ENCODE data around the gene CTNNA3.

The CTNNA3 gene

GRCh38 chr10:67098461-67098860, 597.5 kb downstream of the CTNNA3 start:
- DNase-seq: no peak

- no peak for DNase-seq
Measured at GRCh38 chr10:67095531-67095930, 600.5 kb downstream of the CTNNA3 start.

GRCh38 chr10:67088036-67088435, 608.0 kb downstream of the CTNNA3 start:
- DNase-seq: no peak

GRCh38 chr10:67087135-67087425, 608.9 kb downstream of the CTNNA3 start:
- DNase-seq: no peak

- DNase-seq: no peak
Measured at GRCh38 chr10:67086327-67087134, 609.5 kb downstream of the CTNNA3 start.

- DNase-seq: no peak
Measured at GRCh38 chr10:67079126-67079525, 616.9 kb downstream of the CTNNA3 start.

GRCh38 chr10:67077376-67077775, 618.6 kb downstream of the CTNNA3 start:
- DNase-seq: no peak

GRCh38 chr10:67076144-67076543, 619.9 kb downstream of the CTNNA3 start:
- DNase-seq: no peak

- DNase-seq: no peak
Measured at GRCh38 chr10:67075491-67075971, 620.5 kb downstream of the CTNNA3 start.

GRCh38 chr10:67072654-67073053, 623.3 kb downstream of the CTNNA3 start:
- no peak for DNase-seq

GRCh38 chr10:67050415-67050814, 645.6 kb downstream of the CTNNA3 start:
- DNase-seq: no peak

GRCh38 chr10:67049988-67050387, 646.0 kb downstream of the CTNNA3 start:
- no peak for DNase-seq

- no peak for DNase-seq
Measured at GRCh38 chr10:67046507-67046906, 649.5 kb downstream of the CTNNA3 start.

- DNase-seq: no peak
Measured at GRCh38 chr10:67045404-67045803, 650.6 kb downstream of the CTNNA3 start.

GRCh38 chr10:67043041-67043440, 653.0 kb downstream of the CTNNA3 start:
- no peak for DNase-seq

GRCh38 chr10:67036808-67037207, 659.2 kb downstream of the CTNNA3 start:
- DNase-seq: no peak

GRCh38 chr10:67033878-67034277, 662.1 kb downstream of the CTNNA3 start:
- DNase-seq: no peak

GRCh38 chr10:67022099-67022498, 673.9 kb downstream of the CTNNA3 start:
- DNase-seq: no peak

- DNase-seq: no peak
Measured at GRCh38 chr10:67017218-67017617, 678.8 kb downstream of the CTNNA3 start.

- DNase-seq: no peak
Measured at GRCh38 chr10:67015225-67015624, 680.8 kb downstream of the CTNNA3 start.

GRCh38 chr10:67011981-67012380, 684.0 kb downstream of the CTNNA3 start:
- no peak for DNase-seq

- no peak for DNase-seq
Measured at GRCh38 chr10:67011480-67011879, 684.5 kb downstream of the CTNNA3 start.

- DNase-seq: no peak
Measured at GRCh38 chr10:67005981-67006380, 690.0 kb downstream of the CTNNA3 start.

GRCh38 chr10:67004690-67005089, 691.3 kb downstream of the CTNNA3 start:
- no peak for DNase-seq

Measured in stimulated activated naive CD4-positive, alpha-beta T cell treated with Interleukin-2 at 50 U/mL for 16 hours (primary cell).